ENCODE measurements around the gene RELA. TPM values are rescaled to one million over a fixed set of nuclear protein-coding genes. Genes with fewer than 3 reads are reported as not detected.

RELA gene
- total and polyA plus RNA-seq, 2 of the 13 experiments (the other 11 are each of a cell fraction or from before 2014, with no cell fraction given), result 21.4 to 40.5 TPM

- Histone ChIP-seq H3K27ac (ENCODE audit: extremely low read length, insufficient read depth, low read length) (no peak overlapping the region), H3K9ac (ENCODE audit: insufficient read depth, low read depth, low read length) (no peak overlapping the region), H3K27me3 (ENCODE audit: control insufficient read depth in 1 of 2, insufficient read depth in 2 of 2, low read length in 2 of 2) (no peaks in the 10 kb centered on the region), H2AFZ (ENCODE audit: low read length) (no peak overlapping the region), H3K36me3 (replicated peaks in 1 of 2; ENCODE audit: control insufficient read depth in 1 of 2, insufficient read depth in 2 of 2, low read length in 2 of 2) (no peaks in the 10 kb centered on the region), H4K20me1 (ENCODE audit: insufficient read depth, low read length) (no peaks in the 10 kb centered on the region), H3K79me2 (ENCODE audit: insufficient read depth, low read length) (no peaks in the 10 kb centered on the region), H3K9me3 (ENCODE audit: low read length) (no peaks in the 10 kb centered on the region), H3K4me3 (replicated peaks in 1 of 3; ENCODE audit: insufficient read depth in 1 of 3, low read depth in 2 of 3, low read length in 3 of 3) (no peak overlapping the region), H3K4me1 (ENCODE audit: insufficient read depth, low read length) (peaks cover 23% of the 10 kb centered on the region), H3K4me2 (ENCODE audit: low read depth, low read length) (no peak overlapping the region)
- intact Hi-C loops (cut with micrococcal nuclease; ENCODE audit: unreplicated experiment), result no loop called here
- FAIRE-seq, result no peak
- in situ Hi-C loops (cut with HindIII; ENCODE audit: extremely low pct_ligation_motif_present, low pct_unique_long_range_greater_than_20kb), result no loop called here
- ChIA-PET CTCF (ENCODE audit: low intra/inter-chr PET ratio, low total read pairs) (no interaction called here), POLR2A (interaction anchor here (1.7 to 2.8 kb wide), 2 partner anchors 9 to 27 kb away, joined by 11 to 19 read pairs; no protein-coding TSS in a partner anchor)
- no peak for DNase-seq (ENCODE audit: low spot score)
- ATAC-seq, result peak; percentile 6; the same call in 2 of the 3 replicates
- BruUV-seq (replicated peaks), result no TSS peak
- 32% methylated on average over 6 of the region's 6 CpGs for WGBS (ENCODE audit: low lambda C conversion rate)
- TF ChIP-seq TGIF2 (CRISPR knock-in tag; IDR thresholded peaks at IDR 0.05), result no peak
- TF ChIP-seq ZNF589 (CRISPR knock-in tag; conservative IDR thresholded peaks at IDR 0.05), result no peak
- TF ChIP-seq ZNF256 (CRISPR knock-in tag; conservative IDR thresholded peaks at IDR 0.05), result no peak
- TF ChIP-seq GABPA (IDR thresholded peaks at IDR 0.05; ENCODE audit: low read depth, low read length), result no peak
- no peak for TF ChIP-seq GABPA (CRISPR knock-in tag; IDR thresholded peaks at IDR 0.05; ENCODE audit: low read depth)
- TF ChIP-seq MTF1 (CRISPR knock-in tag; IDR thresholded peaks at IDR 0.05), result no peak
- TF ChIP-seq HIVEP1 (CRISPR knock-in tag; IDR thresholded peaks at IDR 0.05), result no peak
- TF ChIP-seq ZNF713 (CRISPR knock-in tag; IDR thresholded peaks at IDR 0.05), result no peak
- no peak for TF ChIP-seq PRMT3 (CRISPR knock-in tag; IDR thresholded peaks at IDR 0.05; ENCODE audit: borderline replicate concordance, low read depth)
- no peak for TF ChIP-seq ZZZ3 (CRISPR knock-in tag; IDR thresholded peaks at IDR 0.05; ENCODE audit: borderline replicate concordance)
- TF ChIP-seq KIAA2018 (CRISPR knock-in tag; IDR thresholded peaks at IDR 0.05; ENCODE audit: borderline replicate concordance), result no peak
- no peak for TF ChIP-seq PHF5A (CRISPR knock-in tag; IDR thresholded peaks at IDR 0.05; ENCODE audit: low read depth, unreplicated experiment)
- no peak for TF ChIP-seq ZNF484 (CRISPR knock-in tag; IDR thresholded peaks at IDR 0.05; ENCODE audit: borderline replicate concordance, low read depth)
- no peak for TF ChIP-seq DBP (CRISPR knock-in tag; IDR thresholded peaks at IDR 0.05; ENCODE audit: not compliant biosample characterization)
- no peak for TF ChIP-seq UBTF (CRISPR knock-in tag; IDR thresholded peaks at IDR 0.05)
Observed at GRCh38 chr11:65643971-65644370, 18.7 kb downstream of the RELA start.

All from HepG2 (cell line).